ENCODE results near the gene RPS17. TPM values are rescaled to one million over a fixed set of nuclear protein-coding genes. Genes with fewer than 3 reads are reported as not detected.

The RPS17 gene
- total and polyA plus RNA-seq, 2 donors (not counting 1 experiment from before 2014, with no cell fraction given): 2,297 to 5,877 TPM

GRCh38 chr15:82554849-82555248, 14.6 kb upstream of the RPS17 start:
- TF ChIP-seq EZH2 (IDR thresholded peaks at IDR 0.05; ENCODE audit: borderline replicate concordance, insufficient read depth, low read depth, low read length, poor library complexity, severe bottlenecking) (no peak), CTCF (IDR thresholded peaks at IDR 0.05) (no peak)
- ChIA-PET CTCF (no interaction called here), POLR2A (no interaction called here)

GRCh38 chr15:82554351-82554750, 14.1 kb upstream of the RPS17 start:
- H3K4me1 ChIP-seq (ENCODE audit: control insufficient read depth in 2 of 2, insufficient read depth in 2 of 2, low read length in 2 of 2): no peaks in the 10 kb centered on the region
- no peak for ATAC-seq (ENCODE audit: low read depth)
- TF ChIP-seq EZH2 (IDR thresholded peaks at IDR 0.05; ENCODE audit: borderline replicate concordance, insufficient read depth, low read depth, low read length, poor library complexity, severe bottlenecking): no peak
- TF ChIP-seq CTCF (IDR thresholded peaks at IDR 0.05): no peak
- no peaks in the 10 kb centered on the region for H3K79me2 ChIP-seq (ENCODE audit: control insufficient read depth, insufficient read depth, low read length)
- no peaks in the 10 kb centered on the region for H3K36me3 ChIP-seq (replicated peaks in 1 of 2; ENCODE audit: control extremely low read depth in 1 of 2, control insufficient read depth in 1 of 2, extremely low read depth in 1 of 2, insufficient read depth in 2 of 2, low read length in 1 of 2)
- no peak overlapping the region for H2AFZ ChIP-seq (ENCODE audit: insufficient read depth, low read depth, low read length, poor library complexity, severe bottlenecking)
- no peak overlapping the region for H3K4me2 ChIP-seq (replicated peaks; ENCODE audit: low read depth, low read length, poor library complexity, severe bottlenecking)
- H3K27ac ChIP-seq (ENCODE audit: low read length in 2 of 2): no peak overlapping the region
- H3K27ac Mint-ChIP-seq: no peak overlapping the region
- POLR2A ChIA-PET: no interaction called here
- intact Hi-C loops (cut with micrococcal nuclease): no loop called here
- no peak overlapping the region for H3K9ac ChIP-seq (ENCODE audit: low read length)
- CTCF ChIA-PET: no interaction called here
- DNase-seq: no peak
- peaks cover 4% of the 10 kb centered on the region for H3K4me1 Mint-ChIP-seq
- no peaks in the 10 kb centered on the region for H4K20me1 ChIP-seq (ENCODE audit: control insufficient read depth, insufficient read depth, low read length, poor library complexity, severe bottlenecking)
- 100% methylated on average over 1 of the region's 1 CpG for WGBS (ENCODE audit: insufficient coverage)
- no peak overlapping the region for H3K4me3 Mint-ChIP-seq
- H3K27me3 Mint-ChIP-seq: peaks cover 14% of the 10 kb centered on the region
- H3K9me3 ChIP-seq (ENCODE audit: control extremely low read depth in 1 of 3, control insufficient read depth in 2 of 3, insufficient read depth in 1 of 3, low read length in 2 of 3): no peaks in the 10 kb centered on the region
- H3K27me3 ChIP-seq (replicated peaks in 1 of 4; ENCODE audit: control extremely low read depth in 1 of 4, control insufficient read depth in 3 of 4, insufficient read depth in 4 of 4, low read length in 3 of 4): peaks cover 0 to 10% (median 2%) of the 10 kb centered on the region in 4 experiments
- no peaks in the 10 kb centered on the region for H3K9me3 Mint-ChIP-seq (ENCODE audit: insufficient read depth)
- no peak overlapping the region for H3K4me3 ChIP-seq (ENCODE audit: control extremely low read depth in 1 of 5, extremely low read depth in 1 of 5, insufficient read depth in 1 of 5, low read depth in 2 of 5, low read length in 4 of 5)

More at GRCh38 chr15:82554849-82555248, 14.6 kb upstream of the RPS17 start:
- Histone ChIP-seq H3K9me3 (ENCODE audit: control extremely low read depth in 1 of 3, control insufficient read depth in 2 of 3, insufficient read depth in 1 of 3, low read length in 2 of 3) (no peaks in the 10 kb centered on the region), H3K4me2 (replicated peaks; ENCODE audit: low read depth, low read length, poor library complexity, severe bottlenecking) (no peak overlapping the region), H3K9ac (ENCODE audit: low read length) (no peak overlapping the region), H3K4me3 (ENCODE audit: control extremely low read depth in 1 of 5, extremely low read depth in 1 of 5, insufficient read depth in 1 of 5, low read depth in 2 of 5, low read length in 4 of 5) (no peak overlapping the region), H3K79me2 (ENCODE audit: control insufficient read depth, insufficient read depth, low read length) (no peaks in the 10 kb centered on the region), H4K20me1 (ENCODE audit: control insufficient read depth, insufficient read depth, low read length, poor library complexity, severe bottlenecking) (no peaks in the 10 kb centered on the region), H2AFZ (ENCODE audit: insufficient read depth, low read depth, low read length, poor library complexity, severe bottlenecking) (no peak overlapping the region), H3K36me3 (replicated peaks in 1 of 2; ENCODE audit: control extremely low read depth in 1 of 2, control insufficient read depth in 1 of 2, extremely low read depth in 1 of 2, insufficient read depth in 2 of 2, low read length in 1 of 2) (no peaks in the 10 kb centered on the region), H3K4me1 (ENCODE audit: control insufficient read depth in 2 of 2, insufficient read depth in 2 of 2, low read length in 2 of 2) (no peaks in the 10 kb centered on the region), H3K27me3 (replicated peaks in 1 of 4; ENCODE audit: control extremely low read depth in 1 of 4, control insufficient read depth in 3 of 4, insufficient read depth in 4 of 4, low read length in 3 of 4) (peaks cover 0 to 10% (median 2%) of the 10 kb centered on the region in 4 experiments), H3K27ac (ENCODE audit: low read length in 2 of 2) (no peak overlapping the region)
- 100% methylated on average over 2 of the region's 2 CpGs for WGBS (ENCODE audit: insufficient coverage)
- Mint-ChIP-seq H3K27ac (no peak overlapping the region), H3K9me3 (ENCODE audit: insufficient read depth) (no peaks in the 10 kb centered on the region), H3K4me3 (no peak overlapping the region), H3K27me3 (peaks cover 14% of the 10 kb centered on the region), H3K4me1 (peaks cover 4% of the 10 kb centered on the region)
- ATAC-seq (ENCODE audit: low read depth): no peak
- DNase-seq: no peak
- intact Hi-C loops (cut with micrococcal nuclease): no loop called here

Data from B cell (primary cell).